TTC549 (cell line): ENCODE results near the gene BIRC5.
A peak's percentile ranks its signal among the peaks of the same experiment; 100 is the strongest.

ENCODE experiments used
- FAIRE-seq: peaks from 2 replicates; lab custom pipeline; 2012; peaks lifted over from hg19 to GRCh38; lab: Jason Lieb, UNC

Gene BIRC5

DNA sequence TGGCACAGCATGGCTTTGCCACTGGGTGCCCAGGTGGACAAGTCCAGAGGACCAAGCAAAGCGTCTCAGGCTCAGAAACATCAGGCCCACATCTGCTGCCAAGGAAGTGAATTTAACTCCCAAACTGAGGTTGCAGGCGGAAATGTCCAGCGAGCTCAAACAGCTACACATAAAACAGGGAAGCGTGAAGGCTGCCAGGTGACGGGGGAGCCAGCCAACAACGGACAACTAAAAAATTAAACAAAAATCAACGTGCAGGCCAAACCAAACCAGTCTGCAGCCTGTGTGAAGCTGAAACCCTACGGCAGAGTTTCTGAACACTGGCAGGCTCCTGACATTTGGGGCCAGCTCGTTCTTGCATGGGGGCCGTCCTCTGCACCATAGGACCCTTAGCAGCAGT is 29.7 kb upstream of the BIRC5 start:
- FAIRE-seq, result no peak

GRCh38 chr17:78184868-78185267 is 29.2 kb upstream of the BIRC5 start:
- FAIRE-seq, result no peak

DNA sequence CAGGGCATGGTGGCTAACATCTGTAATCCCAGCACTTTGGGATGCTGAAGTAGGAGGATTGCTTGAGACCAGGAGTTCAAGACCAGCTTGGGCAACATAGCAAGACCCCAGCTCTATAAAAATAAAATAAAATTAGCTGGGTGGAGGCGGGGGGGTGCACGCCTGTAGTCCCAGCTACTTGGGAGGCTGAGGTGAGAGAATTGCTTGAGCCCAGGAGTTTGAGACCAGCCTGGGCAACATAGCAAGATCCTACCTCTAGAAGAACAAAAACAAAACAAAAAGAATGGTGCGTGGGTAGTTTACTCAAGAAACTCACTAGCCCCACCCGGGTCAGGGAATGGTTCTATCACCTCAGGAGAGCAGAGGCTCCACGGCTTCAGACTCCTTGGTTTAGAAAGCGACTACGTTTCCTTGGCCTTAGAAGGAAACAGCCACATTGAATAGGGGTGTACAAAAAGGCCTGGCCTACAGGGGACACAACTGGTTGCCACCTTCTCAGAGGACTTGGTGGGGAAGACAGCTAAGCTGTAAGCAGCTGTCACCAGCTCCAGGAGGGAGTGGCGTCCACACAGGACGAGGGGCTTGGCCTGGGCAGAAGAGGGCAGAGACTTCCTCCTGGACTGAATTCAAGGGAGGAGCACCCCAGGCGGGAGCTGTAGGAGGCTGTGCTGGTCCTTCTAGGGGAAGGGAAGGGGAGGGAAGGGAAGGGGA is 27.9 kb upstream of the BIRC5 start:
- FAIRE-seq, result no peak

- peak; percentile 93 for FAIRE-seq
Measured at GRCh38 chr17:78186692-78187595, 27.1 kb upstream of the BIRC5 start, which contains the start of the genes AFMID and TK1. TSS of gene AFMID (plus strand) at chr17:78187362. CDS start at chr17:78187371, 9 bp downstream. TSS of gene TK1 (minus strand) at chr17:78187052. CDS start at chr17:78186994, 58 bp downstream.

DNA sequence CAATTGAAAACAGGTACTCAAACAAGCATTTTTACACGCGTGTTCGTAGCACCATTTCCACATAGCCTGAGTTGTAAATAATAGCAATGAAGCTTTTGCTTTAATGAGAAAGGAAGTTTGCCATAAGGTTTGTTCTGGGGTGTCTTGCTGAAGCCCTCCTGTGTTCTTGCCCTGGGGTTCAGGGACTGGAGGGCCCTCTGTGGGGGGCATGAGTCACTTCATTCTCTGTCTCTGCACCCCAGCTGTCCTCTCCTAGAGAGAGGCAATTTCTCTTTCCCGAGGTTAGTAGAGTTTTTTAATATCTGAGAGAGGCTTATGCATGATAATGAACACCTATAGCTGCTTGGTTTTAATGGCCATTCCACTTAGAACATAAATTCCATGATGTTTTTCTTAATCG is 17.3 kb upstream of the BIRC5 start:
- no peak for FAIRE-seq

DNA sequence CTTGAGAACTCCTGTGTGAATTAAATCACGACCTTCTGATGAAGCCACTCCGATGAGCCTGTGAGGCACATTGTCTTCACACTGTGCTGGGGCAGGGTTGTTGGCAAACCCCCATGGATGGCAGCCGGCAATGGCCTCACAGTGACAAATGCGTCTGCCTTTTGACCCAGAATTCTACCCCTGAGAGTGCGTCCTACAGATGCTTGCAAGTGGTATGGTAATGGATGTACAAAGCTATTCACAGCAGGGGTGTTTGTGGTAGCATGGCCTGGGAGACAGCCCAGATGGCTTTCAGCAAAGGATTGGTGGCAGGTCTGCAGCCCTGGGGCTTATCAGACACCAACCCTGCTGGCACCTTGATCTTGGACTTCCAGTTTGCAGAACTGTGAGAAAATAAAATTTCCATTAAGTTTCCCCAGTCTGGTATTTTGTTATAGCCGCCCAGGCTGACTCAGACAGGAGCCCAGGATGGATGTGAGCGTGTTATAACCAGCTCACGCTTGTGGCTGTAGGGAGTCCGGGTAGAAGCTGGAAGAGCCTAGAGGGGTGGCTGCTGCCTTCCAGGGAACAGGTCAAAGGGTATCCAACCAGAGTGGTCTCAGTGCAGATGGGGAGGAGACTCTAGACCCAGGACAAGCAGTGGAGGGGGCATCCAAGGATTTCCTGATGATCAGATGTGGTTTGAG is 16.8 kb upstream of the BIRC5 start:
- FAIRE-seq, result no peak

- FAIRE-seq, result no peak
Measured at GRCh38 chr17:78200451-78200850, 13.6 kb upstream of the BIRC5 start.

DNA sequence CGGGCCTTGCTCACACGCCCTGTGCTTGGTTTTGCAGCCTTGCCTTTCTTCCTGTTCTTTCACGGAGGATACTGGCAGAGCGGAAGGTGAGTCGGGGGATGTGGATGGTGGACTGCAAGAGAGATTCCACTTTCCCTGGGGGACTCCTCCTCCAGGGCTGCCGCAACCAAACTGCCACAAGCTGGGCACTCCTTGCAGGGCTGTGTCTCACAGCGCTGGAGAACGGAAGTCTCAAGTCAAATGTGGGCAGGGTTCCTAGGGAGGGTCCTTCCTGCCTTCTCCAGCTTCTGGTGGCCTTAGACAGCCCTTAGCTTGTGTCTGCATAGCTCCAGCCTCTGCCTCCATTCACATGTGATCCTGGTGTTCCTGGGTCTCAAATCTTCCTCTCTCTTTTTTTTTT is 11.4 kb upstream of the BIRC5 start:
- FAIRE-seq, result no peak

GRCh38 chr17:78204387-78205123 is 9.5 kb upstream of the BIRC5 start:
- no peak for FAIRE-seq

- no peak for FAIRE-seq
Measured at GRCh38 chr17:78205124-78205775, 8.8 kb upstream of the BIRC5 start.

GRCh38 chr17:78206298-78206697 is 7.8 kb upstream of the BIRC5 start:
- no peak for FAIRE-seq

- no peak for FAIRE-seq
Measured at GRCh38 chr17:78208486-78208885, 5.6 kb upstream of the BIRC5 start.

GRCh38 chr17:78210111-78210510 is 3.9 kb upstream of the BIRC5 start:
- no peak for FAIRE-seq

DNA sequence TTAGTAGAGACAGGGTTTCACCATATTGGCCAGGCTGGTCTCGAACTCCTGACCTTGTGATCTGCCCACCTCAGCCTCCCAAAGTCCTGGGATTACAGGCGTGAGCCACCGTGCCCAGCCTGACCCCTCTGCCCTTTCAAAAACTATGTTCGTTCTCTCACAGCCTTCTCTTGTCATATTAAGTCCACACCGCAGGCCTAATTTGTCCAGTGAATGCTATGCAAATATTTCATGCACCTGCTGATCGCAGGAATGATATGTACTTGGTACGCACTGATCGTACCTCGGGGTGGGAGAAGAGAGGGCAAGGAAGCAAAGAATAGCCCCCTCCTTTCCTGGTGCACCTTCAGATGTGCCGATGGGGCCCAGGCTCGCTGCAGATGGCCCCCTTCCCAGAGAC is 3.0 kb upstream of the BIRC5 start:
- FAIRE-seq, result no peak

DNA sequence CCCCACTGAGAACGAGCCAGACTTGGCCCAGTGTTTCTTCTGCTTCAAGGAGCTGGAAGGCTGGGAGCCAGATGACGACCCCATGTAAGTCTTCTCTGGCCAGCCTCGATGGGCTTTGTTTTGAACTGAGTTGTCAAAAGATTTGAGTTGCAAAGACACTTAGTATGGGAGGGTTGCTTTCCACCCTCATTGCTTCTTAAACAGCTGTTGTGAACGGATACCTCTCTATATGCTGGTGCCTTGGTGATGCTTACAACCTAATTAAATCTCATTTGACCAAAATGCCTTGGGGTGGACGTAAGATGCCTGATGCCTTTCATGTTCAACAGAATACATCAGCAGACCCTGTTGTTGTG is 631 bp downstream of the BIRC5 start:
- FAIRE-seq, result no peak

- no peak for FAIRE-seq
Measured at GRCh38 chr17:78219396-78220150, 5.5 kb downstream of the BIRC5 start.

- no peak for FAIRE-seq
Measured at GRCh38 chr17:78223061-78223460, 9.0 kb downstream of the BIRC5 start.

GRCh38 chr17:78223765-78224164 is 9.7 kb downstream of the BIRC5 start:
- no peak for FAIRE-seq

GRCh38 chr17:78224231-78225087 is 10.4 kb downstream of the BIRC5 start:
- no peak for FAIRE-seq
